KBM-7 (cell line): Measurements from ENCODE around the gene IL6ST.
A peak's percentile ranks its signal among the peaks of the same experiment; 100 is the strongest.
"Not testable (repeated sequence)": the region's sequence is repeated elsewhere in the genome, so short reads cannot be mapped to it uniquely, and the experiment has no call there.

Experiments
- DNase-seq: peaks from one replicate; pipeline ENCODE4 v3.0.0-alpha.2; 2015
- in situ Hi-C: fragments of 300-500 bp; cut with MboI; formaldehyde crosslinking; loops from 2 replicates; pipeline ENCODE4 v1.14.3; 2020; ENCODE audit warnings: low sequenced_read_pairs, low pct_unique_long_range_greater_than_20kb, mixed read lengths

Gene IL6ST

GRCh38 chr5:55985181-55985580, 9.6 kb downstream of the IL6ST start:
- no peak for DNase-seq
- in situ Hi-C loops: no loop called here

DNA sequence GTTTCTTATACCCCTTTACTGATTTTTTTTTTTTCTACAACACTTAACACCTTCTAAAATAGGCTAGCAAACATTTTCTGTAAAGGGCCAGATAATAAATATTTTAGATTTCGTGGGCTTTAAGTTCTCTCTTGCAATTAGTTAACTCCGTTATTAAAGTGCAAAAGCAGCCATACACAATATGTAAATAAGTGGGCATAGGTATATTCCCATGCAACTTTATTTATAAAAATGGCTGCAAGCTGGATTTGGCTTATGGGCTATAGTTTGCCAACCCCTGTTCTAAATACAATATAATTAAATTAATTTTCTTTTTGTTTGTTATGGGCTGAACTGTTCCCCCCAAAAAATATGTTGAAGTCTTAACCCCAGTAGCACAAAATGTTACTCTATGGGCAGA, 10.8 kb downstream of the IL6ST start:
- no peak for DNase-seq
- in situ Hi-C loops: no loop called here

- in situ Hi-C loops: no loop called here
- peak; percentile 32 for DNase-seq
Measured at GRCh38 chr5:55982957-55983381, 11.8 kb downstream of the IL6ST start.

DNA sequence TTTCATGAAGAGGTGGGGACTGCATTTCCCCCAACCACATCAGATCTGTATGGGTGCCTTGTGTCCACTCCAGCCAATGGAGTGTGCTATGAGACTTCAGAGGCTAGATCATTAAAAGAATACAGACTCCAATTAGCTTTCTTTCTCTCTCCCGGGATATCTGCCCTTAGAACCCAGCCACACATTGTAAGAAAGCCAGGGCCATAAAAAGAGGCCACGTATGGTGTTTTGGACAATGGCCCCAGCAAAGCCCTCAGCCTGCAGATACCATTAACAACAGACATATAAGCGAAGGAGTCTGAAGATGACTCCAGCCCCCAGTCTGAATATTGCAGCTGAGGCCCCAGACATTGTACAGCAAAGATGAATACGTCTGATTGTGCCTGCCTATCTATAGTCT, 21.5 kb downstream of the IL6ST start:
- in situ Hi-C loops: no loop called here

GRCh38 chr5:55969956-55970355, 24.8 kb downstream of the IL6ST start:
- no peak for DNase-seq
- in situ Hi-C loops: no loop called here

More for the DNA sequence above, 21.5 kb downstream of the IL6ST start:
- no peak for DNase-seq

DNA sequence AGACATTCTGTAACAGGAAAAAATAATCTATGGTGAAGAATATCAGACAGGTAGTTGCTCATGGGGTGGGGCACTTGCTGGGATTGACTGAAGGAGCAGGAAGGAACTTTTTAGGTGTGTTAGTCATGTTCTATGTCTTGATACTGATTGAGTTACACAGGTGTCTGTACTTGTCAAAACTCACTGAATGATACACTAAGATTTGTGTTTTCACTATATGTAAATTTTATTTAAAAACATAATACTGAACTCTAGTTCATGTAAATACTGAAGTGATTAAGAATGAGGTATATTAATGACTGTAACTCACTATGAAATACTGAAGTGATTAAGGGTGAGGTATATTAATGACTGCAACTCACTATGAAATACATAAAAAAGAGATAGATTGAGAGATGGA, 28.5 kb downstream of the IL6ST start:
- DNase-seq: no peak
- in situ Hi-C loops: no loop called here

- no peak for DNase-seq
- in situ Hi-C loops: no loop called here
Measured at GRCh38 chr5:55965525-55965924, 29.2 kb downstream of the IL6ST start.

DNA sequence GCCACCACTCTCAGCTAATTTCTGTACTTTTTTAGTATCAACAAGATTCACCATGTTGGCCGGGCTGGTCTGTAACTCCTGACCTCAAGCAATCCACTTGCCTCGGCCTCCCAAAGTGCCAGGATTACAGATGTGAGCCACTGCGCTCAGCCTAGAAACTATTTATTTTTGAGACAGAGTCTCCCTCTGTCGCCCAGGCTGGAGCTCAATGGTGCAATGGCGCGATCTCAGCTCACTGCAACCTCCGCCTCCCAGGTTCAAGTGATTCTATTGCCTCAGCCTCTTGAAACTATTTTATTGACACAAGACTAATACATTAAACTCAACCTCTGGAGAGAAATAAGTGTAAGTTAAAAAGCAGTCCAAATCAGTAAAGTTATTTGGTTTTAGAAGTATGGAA, 34.0 kb downstream of the IL6ST start:
- in situ Hi-C loops: no loop called here

GRCh38 chr5:55959208-55959607, 35.6 kb downstream of the IL6ST start:
- in situ Hi-C loops: no loop called here
- DNase-seq: no peak

More for the DNA sequence above, 34.0 kb downstream of the IL6ST start:
- DNase-seq: no peak

DNA sequence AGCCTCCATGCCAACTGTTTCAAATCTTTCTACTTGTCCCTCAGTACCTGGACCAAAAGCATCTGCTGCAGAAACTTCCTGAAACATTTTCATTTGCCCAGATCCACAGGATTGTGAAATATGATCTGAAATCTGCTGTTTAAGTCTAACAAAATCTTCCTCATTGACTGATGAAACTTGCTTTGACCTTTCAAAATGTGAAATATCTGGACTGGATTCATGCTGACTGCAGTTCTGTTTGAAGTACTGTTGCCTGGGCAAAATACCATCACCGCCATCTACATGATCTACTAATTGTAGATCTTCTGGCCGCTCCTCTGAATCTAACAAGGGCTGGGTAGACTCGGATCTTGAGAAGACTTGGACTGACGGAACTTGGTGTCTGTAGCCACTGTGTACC, 53.6 kb downstream of the IL6ST start:
- in situ Hi-C loops, DNase-seq: not testable (repeated sequence)

DNA sequence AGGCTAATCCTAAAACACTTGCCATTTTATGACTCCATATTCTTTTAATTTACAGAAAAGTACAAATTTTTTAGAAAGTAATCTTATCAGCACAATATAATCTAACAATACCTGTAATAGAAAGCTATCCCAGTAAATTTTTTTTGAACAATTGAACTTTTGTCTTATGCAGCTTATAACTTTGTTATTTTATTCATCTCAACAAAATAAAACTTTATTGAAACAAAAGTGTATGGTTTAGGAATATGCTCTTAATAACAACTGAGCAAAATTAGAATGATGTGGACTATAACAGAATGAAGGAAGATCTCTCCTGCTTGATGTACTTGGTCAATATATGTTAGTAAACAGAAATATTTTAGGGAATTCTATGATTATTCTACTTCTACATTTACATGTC, 57.2 kb downstream of the IL6ST start:
- in situ Hi-C loops, DNase-seq: not testable (repeated sequence)

- in situ Hi-C loops: no loop called here
- peak; percentile 84 for DNase-seq
Measured at GRCh38 chr5:55936100-55936693, 58.6 kb downstream of the IL6ST start.

- no peak for DNase-seq
- in situ Hi-C loops: no loop called here
Measured at GRCh38 chr5:55935371-55935770, 59.4 kb downstream of the IL6ST start.

DNA sequence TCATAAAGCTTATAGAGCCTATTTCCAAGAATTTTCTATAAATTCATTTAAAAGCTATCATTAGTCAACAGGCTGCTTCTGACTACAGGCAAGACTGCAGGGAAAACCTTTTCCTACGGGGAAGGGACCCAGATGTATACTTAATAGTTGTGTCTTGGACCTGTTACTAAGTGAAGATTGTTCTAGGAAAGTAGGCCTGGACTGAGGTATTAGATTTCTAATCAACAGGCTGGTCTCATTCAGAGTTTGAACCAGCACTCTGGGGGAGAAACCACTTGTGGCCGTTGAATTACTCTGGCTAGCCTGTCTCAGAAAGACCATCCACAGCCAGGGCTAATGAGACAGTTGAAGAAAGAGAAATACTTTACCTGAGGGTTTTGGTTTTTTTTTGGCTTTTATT, 60.0 kb downstream of the IL6ST start:
- in situ Hi-C loops: no loop called here
- no peak for DNase-seq

GRCh38 chr5:55934115-55934613, 60.6 kb downstream of the IL6ST start:
- in situ Hi-C loops: no loop called here
- no peak for DNase-seq

- in situ Hi-C loops: no loop called here
- no peak for DNase-seq
Measured at GRCh38 chr5:55933377-55934114, 61.2 kb downstream of the IL6ST start.

- no peak for DNase-seq
- in situ Hi-C loops: no loop called here
Measured at GRCh38 chr5:55932700-55933099, 62.1 kb downstream of the IL6ST start.

DNA sequence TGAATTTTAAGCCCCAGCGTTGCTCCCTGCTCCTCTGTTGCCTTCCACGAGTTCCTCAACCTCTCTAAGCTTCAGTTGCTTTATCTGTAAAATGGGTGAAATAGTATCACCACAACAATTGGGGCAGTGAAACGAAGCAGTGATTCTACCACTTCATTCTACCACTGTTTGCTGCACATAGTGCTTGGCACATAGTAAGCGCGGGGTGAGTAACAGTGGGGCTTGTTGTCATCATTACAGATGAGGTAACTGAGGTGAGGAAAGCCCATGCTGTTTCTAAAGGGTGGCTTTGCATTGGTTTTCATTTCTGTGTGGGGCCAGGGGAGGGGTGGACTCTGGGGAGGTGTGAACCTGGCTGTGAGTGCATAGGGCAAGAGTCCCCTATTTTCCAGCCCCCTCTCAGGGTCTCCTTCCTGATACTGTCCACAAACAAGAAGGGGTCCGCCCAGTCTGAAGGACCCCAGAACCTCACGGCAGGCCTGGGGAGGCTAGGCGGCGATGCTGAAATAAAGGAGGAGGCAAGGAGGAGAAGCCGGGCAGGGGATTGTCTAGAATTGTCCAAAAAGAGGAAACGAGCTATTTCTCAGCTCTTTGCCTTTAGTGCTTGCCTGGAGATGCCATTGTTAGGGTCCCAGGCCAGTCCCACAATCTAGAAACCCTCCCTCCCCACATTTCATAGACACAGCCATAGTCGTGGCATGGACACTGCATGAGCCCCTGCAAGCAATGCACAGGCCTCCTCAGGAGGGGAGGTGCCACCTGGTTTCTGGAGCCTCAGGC, 65.6 kb downstream of the IL6ST start:
- in situ Hi-C loops: no loop called here
- DNase-seq: no peak

- DNase-seq: no peak
- in situ Hi-C loops: no loop called here
Measured at GRCh38 chr5:55927861-55928655, 66.7 kb downstream of the IL6ST start.
